Stromal cell of bone marrow (primary cell): ENCODE results near the gene SIX2.
"Not testable (repeated sequence)": the region's sequence is repeated elsewhere in the genome, so short reads cannot be mapped to it uniquely, and the experiment has no call there.

ENCODE experiments used
- DNase-seq: peaks from one replicate; pipeline ENCODE4 v3.0.0-alpha.2; 2012; ENCODE audit warnings: low read depth

Gene SIX2

GRCh38 chr2:45009303-45009927 lies at the start of gene SIX2:
Gene SIX2, minus strand, starts transcription at chr2:45009452. Its CDS starts 342 bp downstream, at chr2:45009110.
- peak; percentile 98 for DNase-seq

GRCh38 chr2:45055162-45055605 lies 45.9 kb upstream of the SIX2 start:
- no peak for DNase-seq

- no peak for DNase-seq
Observed at GRCh38 chr2:45053966-45054365, 44.7 kb upstream of the SIX2 start.

- no peak for DNase-seq
Observed at GRCh38 chr2:45052388-45052928, 43.2 kb upstream of the SIX2 start.

GRCh38 chr2:45049569-45050336 lies 40.5 kb upstream of the SIX2 start:
- no peak for DNase-seq

- DNase-seq, result no peak
Observed at GRCh38 chr2:45047301-45047700, 38.0 kb upstream of the SIX2 start.

GRCh38 chr2:45046786-45047185 lies 37.5 kb upstream of the SIX2 start:
- peak; percentile 63 for DNase-seq

GRCh38 chr2:45045706-45046105 lies 36.5 kb upstream of the SIX2 start:
- DNase-seq, result no peak

- DNase-seq, result no peak
Observed at GRCh38 chr2:45044916-45045315, 35.7 kb upstream of the SIX2 start.

- no peak for DNase-seq
Observed at GRCh38 chr2:45043174-45043573, 33.9 kb upstream of the SIX2 start.

- DNase-seq, result no peak
Observed at GRCh38 chr2:45042401-45042800, 33.1 kb upstream of the SIX2 start.

- DNase-seq, result no peak
Observed at GRCh38 chr2:45040786-45041185, 31.5 kb upstream of the SIX2 start.

- not testable (repeated sequence) for DNase-seq
Observed at GRCh38 chr2:45039804-45040203, 30.6 kb upstream of the SIX2 start.

- DNase-seq, result not testable (repeated sequence)
Observed at GRCh38 chr2:45038861-45039260, 29.6 kb upstream of the SIX2 start.

- no peak for DNase-seq
Observed at GRCh38 chr2:45033302-45033701, 24.1 kb upstream of the SIX2 start.

- no peak for DNase-seq
Observed at GRCh38 chr2:45031028-45031427, 21.8 kb upstream of the SIX2 start.

GRCh38 chr2:45030553-45030952 lies 21.3 kb upstream of the SIX2 start:
- no peak for DNase-seq

GRCh38 chr2:45029215-45029614 lies 20.0 kb upstream of the SIX2 start:
- DNase-seq, result no peak

- DNase-seq, result no peak
Observed at GRCh38 chr2:45028276-45028675, 19.0 kb upstream of the SIX2 start.

GRCh38 chr2:45026924-45027450 lies 17.7 kb upstream of the SIX2 start:
- no peak for DNase-seq

- DNase-seq, result peak; percentile 89
Observed at GRCh38 chr2:45024600-45025291, 15.5 kb upstream of the SIX2 start.

GRCh38 chr2:45024097-45024496 lies 14.8 kb upstream of the SIX2 start:
- DNase-seq, result no peak
